Measurements from ENCODE around the gene SLC22A3.

Gene SLC22A3

GRCh38 chr6:160500639-160501038 is 152.5 kb downstream of the SLC22A3 start:
- DNase-seq (ENCODE audit: low read depth in 2 of 2) = no peak
